Measurements from ENCODE around the gene CORIN. TPM values are rescaled to one million over a fixed set of nuclear protein-coding genes. Genes with fewer than 3 reads are reported as not detected.

CORIN gene
- polyA plus RNA-seq, 1 donor: 1.4 TPM

DNA sequence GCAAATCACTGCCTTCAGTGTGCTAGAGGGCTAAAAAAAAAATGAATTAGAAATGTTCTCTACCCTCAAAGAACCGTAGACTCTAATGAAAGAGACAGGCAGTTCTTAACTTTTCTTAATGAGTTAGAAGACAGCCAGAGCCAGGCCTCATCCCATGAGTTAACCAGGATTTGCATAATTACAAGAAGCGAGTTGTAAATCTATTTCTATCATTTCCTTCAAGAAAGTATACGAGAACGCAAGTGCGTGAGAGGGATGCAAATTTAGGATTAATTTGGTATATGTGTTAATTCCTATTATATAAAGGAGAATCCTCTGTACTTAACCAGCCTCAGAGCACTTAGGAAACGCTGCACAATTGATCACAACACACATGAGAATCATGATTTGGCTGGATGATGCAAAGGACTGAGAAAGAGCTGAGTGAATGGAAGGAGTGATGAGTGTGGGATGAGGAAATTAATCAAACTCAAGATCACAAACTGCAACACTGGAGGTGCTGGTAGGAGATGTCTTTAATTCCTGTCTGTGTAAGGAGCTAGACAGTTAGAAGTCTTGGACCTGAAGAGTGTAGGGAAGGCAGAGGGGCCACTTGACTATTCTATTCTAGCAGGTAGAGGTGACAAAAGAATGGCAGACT is 195.6 kb downstream of the CORIN start:
- DNase-seq (ENCODE audit: low read depth): no peak

DNA sequence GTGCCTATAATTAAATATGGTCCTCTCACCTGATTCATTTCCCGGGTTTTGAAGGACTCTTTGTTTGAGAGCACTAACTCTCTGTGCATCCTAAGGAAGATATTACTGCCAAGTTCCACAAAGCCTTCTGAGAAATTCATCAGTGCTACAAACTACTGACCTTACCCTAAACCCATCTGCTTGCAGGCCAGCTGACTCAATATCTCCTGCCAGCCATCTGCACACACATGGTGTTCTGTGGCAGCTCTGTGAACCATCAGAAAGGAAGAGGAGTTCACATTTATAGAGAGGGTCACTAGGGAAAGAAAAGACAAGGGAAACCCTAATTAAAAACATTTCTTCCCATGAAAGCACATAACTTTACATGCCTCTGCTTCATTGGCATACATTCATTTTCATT is 196.1 kb downstream of the CORIN start:
- no peak for DNase-seq (ENCODE audit: low read depth)

- DNase-seq (ENCODE audit: low read depth): no peak
Observed at GRCh38 chr4:47640911-47641310, 197.0 kb downstream of the CORIN start.

- no peak for DNase-seq (ENCODE audit: low read depth)
Observed at GRCh38 chr4:47639531-47639930, 198.3 kb downstream of the CORIN start.

GRCh38 chr4:47631161-47631560 is 206.7 kb downstream of the CORIN start:
- no peak for DNase-seq (ENCODE audit: low read depth)

- no peak for DNase-seq (ENCODE audit: low read depth)
Observed at GRCh38 chr4:47624031-47624441, 213.8 kb downstream of the CORIN start.

DNA sequence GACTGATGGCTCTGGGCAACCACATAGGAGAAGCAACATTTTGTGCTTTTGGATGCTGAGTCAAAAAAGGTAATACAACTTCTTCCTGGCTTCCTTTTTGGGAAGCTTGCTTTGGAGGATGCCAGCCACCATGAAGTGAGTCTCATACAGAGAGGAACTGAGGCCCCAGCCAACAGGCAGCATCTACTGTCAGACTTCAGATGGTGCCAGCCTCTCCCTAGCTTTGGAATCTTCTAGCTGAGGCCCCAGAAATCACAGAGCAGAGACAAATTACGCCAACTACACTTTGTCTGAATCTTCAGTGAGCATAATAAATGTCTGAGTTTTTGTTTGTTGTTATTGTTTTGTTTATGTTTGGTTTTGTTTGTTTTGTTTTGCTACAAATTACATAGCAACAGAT is 216.7 kb downstream of the CORIN start:
- DNase-seq (ENCODE audit: low read depth): no peak

- no peak for DNase-seq (ENCODE audit: low read depth)
Observed at GRCh38 chr4:47619691-47620090, 218.2 kb downstream of the CORIN start.

DNA sequence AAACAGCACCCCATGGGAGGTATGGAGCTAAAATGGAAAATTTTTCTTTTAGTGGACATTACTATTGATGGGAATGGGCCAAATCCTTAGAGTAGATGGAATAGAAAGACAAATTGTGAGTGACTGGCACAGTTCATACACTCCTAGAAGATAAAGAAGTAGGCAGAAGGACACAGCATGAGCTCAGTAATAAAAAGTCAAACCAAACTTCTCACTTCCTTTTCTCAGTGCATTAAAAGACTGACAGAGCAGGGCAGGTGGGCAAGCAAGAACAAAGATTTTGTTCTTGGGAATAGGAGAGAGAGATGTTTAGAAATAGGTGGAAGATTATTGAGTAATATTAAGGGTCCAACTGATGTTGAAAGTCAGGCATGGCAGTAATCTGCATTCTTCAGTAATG is 220.3 kb downstream of the CORIN start:
- no peak for DNase-seq (ENCODE audit: low read depth)

DNA sequence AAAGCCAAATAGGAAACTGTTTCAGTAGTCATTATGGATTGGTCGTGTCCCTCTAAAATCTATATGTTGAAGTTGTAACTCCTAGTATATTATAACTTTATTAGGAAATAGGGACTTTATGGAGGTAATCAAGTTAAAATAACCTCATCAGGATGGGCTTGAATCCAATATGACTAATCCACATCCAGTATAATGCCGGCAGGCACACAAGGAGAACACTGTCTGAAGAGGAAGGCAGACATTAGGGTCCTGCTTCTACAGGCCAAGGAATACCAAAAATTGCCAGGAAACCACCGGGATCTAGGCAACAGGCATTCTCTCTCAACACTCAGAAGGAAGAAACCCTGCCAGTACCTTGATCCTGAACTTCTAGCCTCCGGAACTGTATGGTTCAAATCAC is 222.5 kb downstream of the CORIN start:
- DNase-seq (ENCODE audit: low read depth): no peak

GRCh38 chr4:47612116-47613023 is 225.5 kb downstream of the CORIN start:
- DNase-seq (ENCODE audit: low read depth): no peak

DNA sequence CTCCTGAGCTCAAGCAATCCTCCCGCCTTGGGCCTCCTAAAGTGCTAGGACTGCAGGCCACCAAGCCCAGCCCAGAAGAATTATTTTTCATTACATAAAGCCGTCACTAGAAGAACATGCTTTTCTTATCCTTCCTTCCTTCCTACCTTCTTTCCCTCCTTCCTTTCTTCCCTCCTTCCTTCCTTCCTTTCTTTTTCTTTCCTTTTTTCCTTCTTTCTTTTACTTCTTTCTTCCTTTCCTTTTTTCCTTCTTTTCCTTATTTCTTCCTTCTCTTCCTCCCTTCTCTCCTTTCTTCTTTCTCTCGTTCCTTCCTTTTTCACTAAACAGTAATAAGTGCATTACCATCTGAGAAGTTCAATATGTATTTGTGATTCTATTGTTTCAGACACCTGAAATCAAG is 231.4 kb downstream of the CORIN start:
- no peak for DNase-seq (ENCODE audit: low read depth)

DNA sequence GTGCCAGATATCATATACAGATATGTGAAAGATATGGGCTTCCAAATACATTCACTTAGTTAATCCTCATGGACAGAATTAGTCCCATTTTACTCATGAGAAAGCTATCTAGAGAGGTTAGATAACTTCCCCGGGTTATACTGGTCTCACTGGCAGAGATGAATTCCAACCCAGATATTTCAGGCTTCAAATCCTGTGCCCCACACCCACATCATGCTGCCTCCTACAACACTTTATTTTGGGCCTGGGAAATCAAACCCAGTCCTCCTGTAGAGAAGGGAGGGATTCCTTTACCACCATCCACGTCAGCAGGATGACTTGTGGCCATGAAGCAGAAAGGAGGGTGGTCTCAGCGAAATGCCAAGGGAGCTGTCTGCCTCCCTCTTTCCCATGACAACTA is 239.0 kb downstream of the CORIN start:
- no peak for DNase-seq (ENCODE audit: low read depth)

GRCh38 chr4:47598320-47598719 is 239.5 kb downstream of the CORIN start:
- DNase-seq (ENCODE audit: low read depth): no peak

- DNase-seq (ENCODE audit: low read depth): no peak
Observed at GRCh38 chr4:47597696-47598095, 240.2 kb downstream of the CORIN start.

DNA sequence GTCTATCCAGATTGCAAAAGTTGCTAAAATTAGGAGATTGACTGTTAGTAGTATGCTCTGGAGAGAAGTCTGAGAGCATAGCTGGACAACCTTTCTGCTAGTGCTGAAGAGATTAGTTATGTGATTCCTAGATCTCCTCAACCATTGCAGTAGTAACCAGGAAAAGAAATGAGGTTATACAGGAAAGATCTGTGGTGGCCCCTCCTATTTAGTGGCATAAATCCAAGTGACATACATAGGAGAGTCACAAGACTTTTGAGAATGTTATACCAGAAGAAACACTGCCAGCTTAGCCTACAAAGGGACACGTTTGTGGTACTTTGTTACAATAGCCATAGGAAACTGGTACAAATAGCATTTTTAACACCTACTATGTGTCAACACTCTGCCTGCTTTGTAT is 247.5 kb downstream of the CORIN start:
- no peak for DNase-seq (ENCODE audit: low read depth)

GRCh38 chr4:47579235-47579634 is 258.6 kb downstream of the CORIN start:
- DNase-seq (ENCODE audit: low read depth): no peak

GRCh38 chr4:47577779-47578553 is 259.9 kb downstream of the CORIN start:
- no peak for DNase-seq (ENCODE audit: low read depth)

- DNase-seq (ENCODE audit: low read depth): no peak
Observed at GRCh38 chr4:47572981-47573380, 264.9 kb downstream of the CORIN start.

- DNase-seq (ENCODE audit: low read depth): no peak
Observed at GRCh38 chr4:47570816-47571215, 267.1 kb downstream of the CORIN start.

- no peak for DNase-seq (ENCODE audit: low read depth)
Observed at GRCh38 chr4:47567511-47567910, 270.4 kb downstream of the CORIN start.

GRCh38 chr4:47566969-47567368 is 270.9 kb downstream of the CORIN start:
- no peak for DNase-seq (ENCODE audit: low read depth)

All from forelimb muscle (tissue), 1 donor.